GM12878 (cell line): ENCODE data around the gene PPP1R1B. TPM values are rescaled to one million over a fixed set of nuclear protein-coding genes. Genes with fewer than 3 reads are reported as not detected.

Experiments
- EZH2 ChIP-seq: IDR thresholded peaks from 2 replicates; pipeline ENCODE4 v1.6.1; 2012; ENCODE audit warnings: low read depth, mild to moderate bottlenecking, control low read depth, inconsistent platforms, low read length, borderline replicate concordance; ENCODE audit not compliant: control insufficient read depth
- FOS ChIP-seq: IDR thresholded peaks from 3 replicates; pipeline ENCODE4 v1.6.1; 2011; ENCODE audit warnings: borderline replicate concordance; ENCODE audit not compliant: insufficient read length; ENCODE audit errors: extremely low read depth
- GATAD2B ChIP-seq: fragments of 450-650 bp; conservative IDR thresholded peaks from 2 replicates; pipeline ENCODE4 v1.6.1; 2017; ENCODE audit warnings: low read depth, mild to moderate bottlenecking, moderate library complexity
- HDAC6 ChIP-seq: fragments of 200-600 bp; sonication (generic); IDR thresholded peaks from one replicate; pipeline ENCODE4 v1.8.0; 2017; ENCODE audit warnings: antibody characterized with exemption; ENCODE audit not compliant: unreplicated experiment
- HSF1 ChIP-seq: fragments of 150-350 bp; IDR thresholded peaks from 2 replicates; pipeline ENCODE4 v1.6.1; 2014; ENCODE audit warnings: mild to moderate bottlenecking, low read depth, low read length
- JUNB ChIP-seq: IDR thresholded peaks from 2 replicates; pipeline ENCODE4 v1.6.1; 2016; ENCODE audit warnings: antibody characterized with exemption, mild to moderate bottlenecking
- MEF2A ChIP-seq: IDR thresholded peaks from 2 replicates; pipeline ENCODE4 v1.6.1; 2011; ENCODE audit warnings: low read depth, mild to moderate bottlenecking, low read length, moderate library complexity; ENCODE audit not compliant: insufficient read depth
- NFXL1 ChIP-seq: fragments of 450-650 bp; IDR thresholded peaks from 2 replicates; pipeline ENCODE4 v1.6.1; 2017; ENCODE audit warnings: antibody characterized with exemption, mild to moderate bottlenecking, borderline replicate concordance
- PRDM15 ChIP-seq: fragments of 450-650 bp; formaldehyde crosslinking; IDR thresholded peaks from 2 replicates; pipeline ENCODE4 v1.4.0; 2020; ENCODE audit warnings: mild to moderate bottlenecking, moderate library complexity
- RUNX3 ChIP-seq: IDR thresholded peaks from 2 replicates; pipeline ENCODE4 v1.6.1; 2012; ENCODE audit warnings: low read length, inconsistent platforms
- ZBED1 ChIP-seq: IDR thresholded peaks from 2 replicates; pipeline ENCODE4 v1.6.1; 2016; ENCODE audit warnings: borderline replicate concordance
- ZBTB40 ChIP-seq: fragments of 450-650 bp; IDR thresholded peaks from 2 replicates; pipeline ENCODE4 v1.6.1; 2016; ENCODE audit warnings: mild to moderate bottlenecking, moderate library complexity, borderline replicate concordance
- ZNF592 ChIP-seq: fragments of 450-650 bp; IDR thresholded peaks from 2 replicates; pipeline ENCODE4 v1.6.1; 2017; ENCODE audit warnings: mild to moderate bottlenecking, moderate library complexity
- ZNF622 ChIP-seq: fragments of 450-650 bp; IDR thresholded peaks from 2 replicates; pipeline ENCODE4 v1.6.1; 2017; ENCODE audit warnings: mild to moderate bottlenecking, inconsistent platforms
- polyA plus RNA-seq, 11 experiments: library from polyadenylated mRNA; depleted of rRNA in 4 of 11; unstranded in 6 of 11; stranded (reverse) in 5 of 11; fragments of >200 nt; fragmentation: Nextera tagmentation in 4 of 11; fragmentation: Illumina TruSeq in 1 of 11; extraction: Ambion mirVana in 4 of 11; extraction: Trizol in 1 of 11; gene quantifications; 1 replicate in 1 of 11; 2 replicates in 10 of 11; pipeline versions ENCODE4 v1.2.1 to v1.2.3, GENCODE V29; 2011 to 2016; ENCODE audit warnings: inconsistent platforms in 2 of 11, missing spikeins in 2 of 11, low read depth in 1 of 11
- total RNA-seq, 4 experiments: library from RNA; depleted of rRNA in 3 of 4; stranded (reverse); fragments of >200 nt in 3 of 4; fragmentation: Illumina TruSeq in 1 of 4; extraction: Trizol in 1 of 4; gene quantifications; 2 replicates each; pipeline versions ENCODE4 v1.2.1 to v1.2.3, GENCODE V29; 2013 to 2021

PPP1R1B gene
- total and polyA plus RNA-seq, 10 of the 15 experiments (the other 5 are each of a cell fraction or from before 2014, with no cell fraction given) = 0.08 TPM; not detected in 9

GRCh38 chr17:39667945-39668924, 41.5 kb downstream of the PPP1R1B start, which contains the start of gene PNMT (continued):
- TF ChIP-seq JUNB = no peak
- TF ChIP-seq ZBTB40 = no peak
- TF ChIP-seq EZH2 = no peak
- no peak for TF ChIP-seq MEF2A
- TF ChIP-seq GATAD2B = peak; percentile 88
- TF ChIP-seq HDAC6 = no peak
- TF ChIP-seq FOS = no peak
- no peak for TF ChIP-seq HSF1
- TF ChIP-seq NFXL1 = no peak
- TF ChIP-seq ZNF592 = no peak
- no peak for TF ChIP-seq PRDM15
- no peak for TF ChIP-seq ZBED1
- no peak; the same call in 1 of the 2 replicates for TF ChIP-seq RUNX3
- no peak for TF ChIP-seq ZNF622
